Left ventricle myocardium inferior (tissue), 1 donor: ENCODE data around the gene PLS1. TPM values are rescaled to one million over a fixed set of nuclear protein-coding genes. Genes with fewer than 3 reads are reported as not detected.

Experiments used
- DNase-seq: peaks from one replicate; pipeline ENCODE4 v3.0.0-alpha.2; 2020
- H3K27ac ChIP-seq: fragments of 200-600 bp; replicated peaks from 2 replicates; pipeline ENCODE4 v1.8.0; 2021
- H3K27me3 ChIP-seq: fragments of 200-600 bp; 2 replicates; pipeline ENCODE4 v1.8.0; 2021; ENCODE audit warnings: low read depth
- H3K36me3 ChIP-seq: fragments of 200-600 bp; 2 replicates; pipeline ENCODE4 v1.8.0; 2021
- H3K4me1 ChIP-seq: fragments of 200-600 bp; 2 replicates; pipeline ENCODE4 v1.8.0; 2021
- H3K4me3 ChIP-seq: fragments of 200-600 bp; 2 replicates; pipeline ENCODE4 v1.8.0; 2021; ENCODE audit warnings: mild to moderate bottlenecking, moderate library complexity
- H3K9me3 ChIP-seq: fragments of 200-600 bp; replicated peaks from 2 replicates; pipeline ENCODE4 v1.8.0; 2021
- CTCF ChIP-seq: fragments of 200-600 bp; IDR thresholded peaks from 2 replicates; pipeline ENCODE4 v1.8.0; 2021; ENCODE audit warnings: antibody characterized with exemption, mild to moderate bottlenecking, borderline replicate concordance
- intact Hi-C: fragments of 100-400 bp; cut with micrococcal nuclease; formaldehyde crosslinking; loops from one replicate; pipeline ENCODE4 v1.11.0; 2022
- total RNA-seq: library from RNA; stranded (reverse); fragmentation: NEBNext Ultra II Directional; extraction: Animal tissue kit (Norgen Biotek cat#: 25700); gene quantifications from one replicate; pipeline ENCODE4 v1.2.1, GENCODE V29; 2021
- donor health status: DM: no; HTN: yes; CAD: no; lungs with severe emphysema.

PLS1 gene
- total RNA-seq, 1 donor from 2014 or later = 2.6 TPM

- Histone ChIP-seq H3K4me3 (no peak overlapping the region), H3K27me3 (no peaks in the 10 kb centered on the region), H3K36me3 (no peaks in the 10 kb centered on the region), H3K9me3 (no peaks in the 10 kb centered on the region), H3K27ac (no peak overlapping the region), H3K4me1 (no peaks in the 10 kb centered on the region)
- no peak for DNase-seq
- no peak for TF ChIP-seq CTCF
- intact Hi-C loops = no loop called here
These were observed 56.7 kb downstream of the PLS1 start for GRCh38 chr3:142652826-142653292.

- Histone ChIP-seq H3K27me3 (no peaks in the 10 kb centered on the region), H3K4me3 (no peak overlapping the region), H3K36me3 (no peaks in the 10 kb centered on the region), H3K9me3 (no peaks in the 10 kb centered on the region), H3K27ac (no peak overlapping the region), H3K4me1 (no peaks in the 10 kb centered on the region)
- TF ChIP-seq CTCF = no peak
- intact Hi-C loops = no loop called here
- no peak for DNase-seq
These were observed 60.4 kb downstream of the PLS1 start for GRCh38 chr3:142656575-142656974.

- Histone ChIP-seq H3K27ac (no peak overlapping the region), H3K36me3 (no peaks in the 10 kb centered on the region), H3K9me3 (no peaks in the 10 kb centered on the region), H3K4me1 (no peaks in the 10 kb centered on the region), H3K4me3 (no peak overlapping the region), H3K27me3 (no peaks in the 10 kb centered on the region)
- no peak for TF ChIP-seq CTCF
- DNase-seq = no peak
- intact Hi-C loops = no loop called here
These were observed 60.8 kb downstream of the PLS1 start for GRCh38 chr3:142657033-142657432.

- intact Hi-C loops = no loop called here
- TF ChIP-seq CTCF = no peak
- Histone ChIP-seq H3K36me3 (no peaks in the 10 kb centered on the region), H3K27me3 (no peaks in the 10 kb centered on the region), H3K4me3 (no peak overlapping the region), H3K9me3 (no peaks in the 10 kb centered on the region), H3K27ac (no peak overlapping the region), H3K4me1 (no peaks in the 10 kb centered on the region)
- no peak for DNase-seq
These were observed 64.2 kb downstream of the PLS1 start for GRCh38 chr3:142660383-142660782.

GRCh38 chr3:142660893-142661292 lies 64.7 kb downstream of the PLS1 start:
- Histone ChIP-seq H3K27ac (no peak overlapping the region), H3K4me1 (no peaks in the 10 kb centered on the region), H3K27me3 (no peaks in the 10 kb centered on the region), H3K36me3 (no peaks in the 10 kb centered on the region), H3K9me3 (no peaks in the 10 kb centered on the region), H3K4me3 (no peak overlapping the region)
- intact Hi-C loops = no loop called here
- no peak for TF ChIP-seq CTCF
- DNase-seq = no peak

- H3K4me1 ChIP-seq = no peaks in the 10 kb centered on the region
- intact Hi-C loops = no loop called here
These were observed 67.7 kb downstream of the PLS1 start for GRCh38 chr3:142663865-142664264.

More at GRCh38 chr3:142663865-142664264, 67.7 kb downstream of the PLS1 start:
- H3K27me3 ChIP-seq = no peaks in the 10 kb centered on the region
- H3K27ac ChIP-seq = no peak overlapping the region
- H3K4me3 ChIP-seq = no peak overlapping the region
- H3K36me3 ChIP-seq = no peaks in the 10 kb centered on the region
- DNase-seq = no peak
- no peak for TF ChIP-seq CTCF
- H3K9me3 ChIP-seq = no peaks in the 10 kb centered on the region
